HepG2 (cell line): ENCODE results near the gene CACNA1D. TPM values are rescaled to one million over a fixed set of nuclear protein-coding genes. Genes with fewer than 3 reads are reported as not detected.

Source experiments
- ATAC-seq: fragments of 200-7000 bp; cut with Tn5 transposase; 3 replicates; pipeline ENCODE4 v1.9.1; 2020; ENCODE audit warnings: mild to moderate bottlenecking, moderate library complexity
- BruUV-seq: library from RNA; stranded (reverse); fragments of 400-500 nt; replicated peaks from 2 replicates; lab custom pipeline; 2021; lab: Mats Ljungman, UMichigan
- CTCF ChIA-PET: fragments of 300-600 bp; formaldehyde crosslinking; extraction: SDS; loops from one replicate; lab custom pipeline; 2021; ENCODE audit warnings: low total read pairs, inconsistent platforms, low intra/inter-chr PET ratio; lab: Yijun Ruan, JAX
- POLR2A ChIA-PET: fragments of 350-600 bp; sonication (Branson Sonifier 250); formaldehyde crosslinking; loops from one replicate; lab custom pipeline; 2020; ENCODE audit warnings: antibody characterized with exemption, inconsistent platforms; lab: Yijun Ruan, JAX
- DNase-seq: peaks from one replicate; pipeline ENCODE4 v3.0.0-alpha.2; 2015; ENCODE audit warnings: low spot score
- FAIRE-seq: peaks from 3 replicates; lab custom pipeline; 2011; peaks lifted over from hg19 to GRCh38; lab: Jason Lieb, UNC
- H2AFZ ChIP-seq: one replicate; pipeline ENCODE4 v1.6.1; 2011; ENCODE audit warnings: low read length, inconsistent platforms
- H3K27ac ChIP-seq: fragments of 300-600 bp; 3 replicates; pipeline ENCODE4 v1.8.0; 2011; ENCODE audit warnings: mixed run types, mild to moderate bottlenecking, mixed read lengths, low read length, inconsistent platforms; ENCODE audit not compliant: insufficient read depth; ENCODE audit errors: extremely low read length
- H3K27me3 ChIP-seq, 2 experiments: fragments of 200-600 bp in 1 of 2; 2 replicates in 1 of 2; 3 replicates in 1 of 2; pipeline versions ENCODE4 v1.6.0 to v1.8.0; 2011; ENCODE audit warnings: low read length in 2 of 2, mild to moderate bottlenecking in 2 of 2, moderate library complexity in 2 of 2, inconsistent platforms in 1 of 2; ENCODE audit not compliant: insufficient read depth in 2 of 2, control insufficient read depth in 1 of 2
- H3K36me3 ChIP-seq, 2 experiments: fragments of 200-600 bp in 1 of 2; replicated peaks in 1 of 2; 2 replicates in 1 of 2; 3 replicates in 1 of 2; pipeline versions ENCODE4 v1.5.1 to v1.8.0; 2011; ENCODE audit warnings: low read length in 2 of 2, inconsistent platforms in 1 of 2; ENCODE audit not compliant: insufficient read depth in 2 of 2, control insufficient read depth in 1 of 2
- H3K4me1 ChIP-seq: 2 replicates; pipeline ENCODE4 v1.5.1; 2012; ENCODE audit warnings: low read length, inconsistent platforms; ENCODE audit not compliant: insufficient read depth
- H3K4me2 ChIP-seq: 2 replicates; pipeline ENCODE4 v1.6.0; 2011; ENCODE audit warnings: low read depth, low read length, inconsistent platforms
- H3K4me3 ChIP-seq, 3 experiments: fragments of 200-600 bp in 1 of 3; sonication (generic), shearing (Covaris generic) in 1 of 3; replicated peaks in 1 of 3; 2 replicates each; pipeline ENCODE4 v1.5.1; 2011 to 2016; ENCODE audit warnings: low read length in 3 of 3, inconsistent platforms in 2 of 3, low read depth in 2 of 3, mild to moderate bottlenecking in 2 of 3, control low read depth in 1 of 3, mixed read lengths in 1 of 3; ENCODE audit not compliant: insufficient read depth in 1 of 3
- H3K79me2 ChIP-seq: one replicate; pipeline ENCODE4 v1.6.1; 2011; ENCODE audit warnings: low read length, inconsistent platforms; ENCODE audit not compliant: insufficient read depth
- H3K9ac ChIP-seq: 2 replicates; pipeline ENCODE4 v1.6.0; 2011; ENCODE audit warnings: mild to moderate bottlenecking, low read depth, low read length, inconsistent platforms; ENCODE audit not compliant: insufficient read depth
- H3K9me3 ChIP-seq: 2 replicates; pipeline ENCODE4 v1.5.1; 2012; ENCODE audit warnings: mild to moderate bottlenecking, low read length
- H4K20me1 ChIP-seq: 2 replicates; pipeline ENCODE4 v1.6.0; 2011; ENCODE audit warnings: inconsistent platforms, mild to moderate bottlenecking, low read length, moderate library complexity; ENCODE audit not compliant: insufficient read depth
- GATAD1 ChIP-seq: IDR thresholded peaks from 2 replicates; pipeline ENCODE4 v1.6.1; 2016; ENCODE audit warnings: missing genetic modification reagents, missing compliant biosample characterization
- KLF15 ChIP-seq: sonication (generic); formaldehyde crosslinking; IDR thresholded peaks from 2 replicates; pipeline ENCODE4 v1.8.1; 2023; ENCODE audit warnings: borderline replicate concordance, mild to moderate bottlenecking, inconsistent platforms, missing genetic modification reagents, mixed read lengths
- MATR3 ChIP-seq: sonication (generic); formaldehyde crosslinking; IDR thresholded peaks from 2 replicates; pipeline ENCODE4 v1.4.0; 2020; ENCODE audit warnings: missing genetic modification reagents
- NFIB ChIP-seq: sonication (generic); formaldehyde crosslinking; IDR thresholded peaks from 2 replicates; pipeline ENCODE4 v1.9.0; 2021; ENCODE audit warnings: missing genetic modification reagents, mild to moderate bottlenecking, borderline replicate concordance
- NR3C1 ChIP-seq: sonication (generic); formaldehyde crosslinking; IDR thresholded peaks from 2 replicates; pipeline ENCODE4 v1.4.0; 2020; ENCODE audit warnings: missing genetic modification reagents
- RAD51 ChIP-seq: fragments of 450-650 bp; IDR thresholded peaks from 2 replicates; pipeline ENCODE4 v1.6.1; 2016; ENCODE audit warnings: borderline replicate concordance
- SAP130 ChIP-seq: IDR thresholded peaks from 2 replicates; pipeline ENCODE4 v1.6.1; 2016; ENCODE audit warnings: low read depth
- ZBTB4 ChIP-seq: sonication (generic); formaldehyde crosslinking; IDR thresholded peaks from 2 replicates; pipeline ENCODE4 v1.4.0; 2020; ENCODE audit warnings: missing genetic modification reagents, mild to moderate bottlenecking, borderline replicate concordance
- ZNF879 ChIP-seq: sonication (generic); formaldehyde crosslinking; IDR thresholded peaks from 2 replicates; pipeline ENCODE4 v1.8.1; 2023; ENCODE audit warnings: missing genetic modification reagents
- WGBS: methylation state at CpG from one replicate; pipeline ENCODE4 v1.1.6; 2017; ENCODE audit warnings: low lambda C conversion rate; 5-methylcytosine and 5-hydroxymethylcytosine counted together
- in situ Hi-C: cut with HindIII; loops from 2 replicates; pipeline ENCODE4 v1.10.0; 2017; ENCODE audit warnings: low pct_unique_long_range_greater_than_20kb; ENCODE audit not compliant: extremely low pct_ligation_motif_present
- intact Hi-C: fragments of 100-400 bp; cut with micrococcal nuclease; formaldehyde crosslinking; loops from one replicate; pipeline ENCODE4 v1.10.0; 2022; ENCODE audit not compliant: unreplicated experiment
- polyA plus RNA-seq, 8 experiments: library from polyadenylated mRNA; depleted of rRNA in 3 of 8; stranded (reverse) in 7 of 8; unstranded in 1 of 8; fragments of >200 nt; fragmentation: Illumina TruSeq in 4 of 8; extraction: Trizol in 4 of 8; gene quantifications; 2 replicates each; pipeline versions ENCODE4 v1.2.1 to v1.2.3, GENCODE V29; 2011 to 2016; ENCODE audit warnings: low read depth in 4 of 8, missing spikeins in 1 of 8, mixed read lengths in 1 of 8; ENCODE audit not compliant: insufficient read depth in 1 of 8
- total RNA-seq, 5 experiments: library from RNA; depleted of rRNA; stranded (reverse); fragments of >200 nt; fragmentation: Illumina TruSeq; extraction: Trizol; gene quantifications; 2 replicates each; pipeline ENCODE4 v1.2.3, GENCODE V29; 2016; ENCODE audit warnings: low read depth in 1 of 5
- TF ChIP-seq, protein P1 (sequence below), 2 experiments: sonication (generic) in 1 of 2; formaldehyde crosslinking in 1 of 2; IDR thresholded peaks; 2 replicates each; pipeline versions ENCODE4 v1.5.1 to v1.6.1; 2011 to 2020; ENCODE audit warnings: borderline replicate concordance in 1 of 2, low read depth in 1 of 2, low read length in 1 of 2, mild to moderate bottlenecking in 1 of 2, missing genetic modification reagents in 1 of 2, moderate library complexity in 1 of 2

The CACNA1D gene
- total and polyA plus RNA-seq, 2 of the 13 experiments (the other 11 are each of a cell fraction or from before 2014, with no cell fraction given): 0.26 to 0.38 TPM

GRCh38 chr3:53765753-53766152, 271.3 kb downstream of the CACNA1D start (continued):
- TF ChIP-seq KLF15 (CRISPR knock-in tag) (no peak), ZBTB4 (no peak)
- TF ChIP-seq, protein P1, sequence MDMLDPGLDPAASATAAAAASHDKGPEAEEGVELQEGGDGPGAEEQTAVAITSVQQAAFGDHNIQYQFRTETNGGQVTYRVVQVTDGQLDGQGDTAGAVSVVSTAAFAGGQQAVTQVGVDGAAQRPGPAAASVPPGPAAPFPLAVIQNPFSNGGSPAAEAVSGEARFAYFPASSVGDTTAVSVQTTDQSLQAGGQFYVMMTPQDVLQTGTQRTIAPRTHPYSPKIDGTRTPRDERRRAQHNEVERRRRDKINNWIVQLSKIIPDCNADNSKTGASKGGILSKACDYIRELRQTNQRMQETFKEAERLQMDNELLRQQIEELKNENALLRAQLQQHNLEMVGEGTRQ (IDR thresholded peaks at IDR 0.05; ENCODE audit: low read depth, low read length): no peak
- TF ChIP-seq, protein P1 (CRISPR knock-in tag; IDR thresholded peaks at IDR 0.05; ENCODE audit: borderline replicate concordance): no peak

- 75% methylated on average over 7 of the region's 7 CpGs for WGBS
- in situ Hi-C loops: no loop called here
- no peak for TF ChIP-seq ZNF879 (CRISPR knock-in tag)
- TF ChIP-seq MATR3 (CRISPR knock-in tag): no peak
- TF ChIP-seq GATAD1 (CRISPR knock-in tag): no peak
- no peak for TF ChIP-seq SAP130
- TF ChIP-seq RAD51: no peak
- no peak for TF ChIP-seq NR3C1 (CRISPR knock-in tag)
- TF ChIP-seq NFIB (CRISPR knock-in tag): no peak
- Histone ChIP-seq H3K36me3 (no peaks in the 10 kb centered on the region), H2AFZ (no peak overlapping the region), H3K9ac (no peak overlapping the region), H3K4me2 (no peak overlapping the region), H3K79me2 (no peaks in the 10 kb centered on the region), H3K4me3 (no peak overlapping the region), H3K27me3 (no peaks in the 10 kb centered on the region), H4K20me1 (no peaks in the 10 kb centered on the region), H3K27ac (no peak overlapping the region), H3K9me3 (no peaks in the 10 kb centered on the region), H3K4me1 (peaks cover 18% of the 10 kb centered on the region; the same call in 1 of the 2 replicates)
- ATAC-seq (peak; percentile 60), FAIRE-seq (no peak), DNase-seq (peak; percentile 3)
- no TSS peak for BruUV-seq
- intact Hi-C loops: no loop called here
- ChIA-PET POLR2A (interaction anchor here (0.9 kb wide), 1 partner anchor 79 kb away, joined by 3 read pairs; no protein-coding TSS in a partner anchor), CTCF (no interaction called here)
Measured at GRCh38 chr3:53766706-53767105, 272.3 kb downstream of the CACNA1D start.
